ENCODE results near the gene CYB5D1.
A peak's percentile ranks its signal among the peaks of the same experiment; 100 is the strongest.

Gene CYB5D1

DNA sequence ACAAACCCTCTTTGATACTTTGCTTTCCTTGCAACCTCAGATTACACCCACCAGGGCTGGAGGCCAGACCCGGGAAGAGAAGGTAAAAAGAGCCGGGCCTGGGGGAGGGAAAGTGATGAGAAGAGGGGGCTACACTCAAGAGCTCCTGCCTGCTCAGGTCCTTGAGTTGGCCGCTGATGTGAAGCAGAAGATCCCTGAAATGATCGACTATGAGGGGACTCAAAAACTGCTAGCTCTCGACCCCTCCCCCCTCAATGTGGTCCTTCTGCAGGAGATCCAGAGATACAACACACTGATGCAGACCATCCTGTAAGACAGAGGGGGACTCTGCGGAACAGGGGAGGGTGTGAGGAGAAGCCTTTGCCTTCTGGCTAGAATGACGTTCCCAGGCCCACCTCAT lies 26.6 kb upstream of the CYB5D1 start:
- Mint-ChIP-seq H3K36me3 (ENCODE audit: low read depth) (no peaks in the 10 kb centered on the region), H3K27me3 (ENCODE audit: low read depth) (peaks cover 40% of the 10 kb centered on the region), H3K4me3 (no peak overlapping the region), H3K9me3 (no peaks in the 10 kb centered on the region), H3K27ac (peak overlapping the region in 1 of 3 experiments; percentile 82), H3K4me1 (peaks cover 8% of the 10 kb centered on the region)
- TF ChIP-seq, protein P1, sequence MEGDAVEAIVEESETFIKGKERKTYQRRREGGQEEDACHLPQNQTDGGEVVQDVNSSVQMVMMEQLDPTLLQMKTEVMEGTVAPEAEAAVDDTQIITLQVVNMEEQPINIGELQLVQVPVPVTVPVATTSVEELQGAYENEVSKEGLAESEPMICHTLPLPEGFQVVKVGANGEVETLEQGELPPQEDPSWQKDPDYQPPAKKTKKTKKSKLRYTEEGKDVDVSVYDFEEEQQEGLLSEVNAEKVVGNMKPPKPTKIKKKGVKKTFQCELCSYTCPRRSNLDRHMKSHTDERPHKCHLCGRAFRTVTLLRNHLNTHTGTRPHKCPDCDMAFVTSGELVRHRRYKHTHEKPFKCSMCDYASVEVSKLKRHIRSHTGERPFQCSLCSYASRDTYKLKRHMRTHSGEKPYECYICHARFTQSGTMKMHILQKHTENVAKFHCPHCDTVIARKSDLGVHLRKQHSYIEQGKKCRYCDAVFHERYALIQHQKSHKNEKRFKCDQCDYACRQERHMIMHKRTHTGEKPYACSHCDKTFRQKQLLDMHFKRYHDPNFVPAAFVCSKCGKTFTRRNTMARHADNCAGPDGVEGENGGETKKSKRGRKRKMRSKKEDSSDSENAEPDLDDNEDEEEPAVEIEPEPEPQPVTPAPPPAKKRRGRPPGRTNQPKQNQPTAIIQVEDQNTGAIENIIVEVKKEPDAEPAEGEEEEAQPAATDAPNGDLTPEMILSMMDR (IDR thresholded peaks at IDR 0.05; ENCODE audit: unreplicated experiment in 3 of 3): no peak

DNA sequence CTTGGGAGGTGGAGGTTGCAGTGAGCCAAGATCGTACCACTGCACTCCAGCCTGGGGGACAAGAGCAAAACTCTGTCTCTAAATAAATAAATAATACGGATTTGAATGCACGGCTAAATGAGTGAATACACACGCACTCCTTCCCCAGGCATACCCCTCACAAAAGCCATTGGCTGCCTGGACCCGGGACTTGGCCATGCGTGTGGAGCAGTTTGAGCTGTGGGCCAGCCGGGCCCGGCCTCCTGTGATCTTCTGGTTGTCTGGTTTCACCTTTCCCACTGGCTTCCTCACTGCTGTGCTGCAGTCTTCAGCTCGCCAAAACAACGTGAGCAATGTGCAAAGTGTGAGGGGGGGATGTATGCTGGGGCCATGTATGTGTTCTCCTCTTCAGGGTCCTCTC lies 25.4 kb upstream of the CYB5D1 start:
- H3K9me3 Mint-ChIP-seq: no peaks in the 10 kb centered on the region
- H3K4me1 Mint-ChIP-seq: peaks cover 16% of the 10 kb centered on the region

GRCh38 chr17:7833011-7833794 lies 24.6 kb upstream of the CYB5D1 start:
- peaks cover 24% of the 10 kb centered on the region for H3K27me3 Mint-ChIP-seq (ENCODE audit: low read depth)
- H3K36me3 Mint-ChIP-seq (ENCODE audit: low read depth): no peaks in the 10 kb centered on the region
- H3K27ac Mint-ChIP-seq: peak overlapping the region in 2 of 3 experiments; percentile 73 to 83
- H3K4me3 Mint-ChIP-seq: peak overlapping the region; percentile 92 to 94 (median 92)
- TF ChIP-seq, protein P1 (IDR thresholded peaks at IDR 0.05; ENCODE audit: unreplicated experiment in 3 of 3): no peak
- peaks cover 20% of the 10 kb centered on the region for H3K4me1 Mint-ChIP-seq
- no peaks in the 10 kb centered on the region for H3K9me3 Mint-ChIP-seq

More for the DNA sequence above, 25.4 kb upstream of the CYB5D1 start:
- TF ChIP-seq, protein P1 (IDR thresholded peaks at IDR 0.05; ENCODE audit: unreplicated experiment in 3 of 3): no peak
- H3K4me3 Mint-ChIP-seq: peak overlapping the region; percentile 25 to 94 (median 45)
- no peaks in the 10 kb centered on the region for H3K36me3 Mint-ChIP-seq (ENCODE audit: low read depth)
- peak overlapping the region in 1 of 3 experiments; percentile 13 for H3K27ac Mint-ChIP-seq
- H3K27me3 Mint-ChIP-seq (ENCODE audit: low read depth): peaks cover 31% of the 10 kb centered on the region

DNA sequence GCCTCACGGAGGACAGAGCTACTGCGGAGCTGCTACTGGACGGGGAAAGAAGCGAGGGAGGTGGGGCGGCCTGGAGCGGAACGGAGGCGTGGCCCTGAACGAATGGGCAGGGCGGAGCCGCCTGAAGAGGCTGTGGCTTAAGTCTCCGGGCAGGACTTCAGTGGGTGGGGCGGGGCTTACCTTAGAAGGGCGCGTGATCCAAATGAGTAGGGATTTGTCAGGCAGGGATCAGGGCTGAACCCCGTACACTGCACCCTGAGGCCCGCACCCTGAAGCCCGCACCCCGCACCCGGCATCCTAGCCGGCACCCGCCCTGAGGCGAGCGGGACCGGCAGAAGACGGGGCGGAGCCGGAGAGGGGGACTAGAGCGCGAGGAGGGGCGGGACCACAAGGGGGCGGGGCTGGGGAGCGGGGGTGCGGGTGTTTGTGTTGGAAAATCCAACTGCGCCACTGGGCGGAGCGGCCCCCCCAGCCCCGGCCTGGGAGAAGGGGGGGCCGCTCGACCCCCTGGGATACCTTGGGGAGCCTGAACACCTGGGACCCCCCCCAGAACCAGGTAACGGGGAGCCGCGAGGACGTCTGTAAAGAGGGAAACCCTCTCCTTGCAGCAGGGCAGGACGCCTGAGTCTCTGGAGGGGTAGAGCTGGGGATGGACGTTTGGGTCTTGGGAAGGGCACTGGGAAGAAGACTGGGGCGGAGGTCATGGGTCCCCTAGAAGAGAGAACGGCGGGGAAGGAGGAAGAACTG lies 23.8 kb upstream of the CYB5D1 start, which contains the start of gene KDM6B:
TSS of gene KDM6B (plus strand) at position 423 of the 747 bp plus-strand sequence. CDS start 11,338 bp downstream, outside the sequence.
- H3K36me3 Mint-ChIP-seq (ENCODE audit: low read depth): no peaks in the 10 kb centered on the region
- H3K4me3 Mint-ChIP-seq: peak within 1 kb of the TSS; percentile 92 to 97 (median 92)
- peaks cover 28% of the 10 kb centered on the region for H3K4me1 Mint-ChIP-seq
- peak within 1 kb of the TSS; percentile 74 to 99 (median 95) for H3K27ac Mint-ChIP-seq
- no peaks in the 10 kb centered on the region for H3K9me3 Mint-ChIP-seq
- TF ChIP-seq, protein P1 (IDR thresholded peaks at IDR 0.05; ENCODE audit: unreplicated experiment in 3 of 3): no peak
- peaks cover 24% of the 10 kb centered on the region for H3K27me3 Mint-ChIP-seq (ENCODE audit: low read depth)

DNA sequence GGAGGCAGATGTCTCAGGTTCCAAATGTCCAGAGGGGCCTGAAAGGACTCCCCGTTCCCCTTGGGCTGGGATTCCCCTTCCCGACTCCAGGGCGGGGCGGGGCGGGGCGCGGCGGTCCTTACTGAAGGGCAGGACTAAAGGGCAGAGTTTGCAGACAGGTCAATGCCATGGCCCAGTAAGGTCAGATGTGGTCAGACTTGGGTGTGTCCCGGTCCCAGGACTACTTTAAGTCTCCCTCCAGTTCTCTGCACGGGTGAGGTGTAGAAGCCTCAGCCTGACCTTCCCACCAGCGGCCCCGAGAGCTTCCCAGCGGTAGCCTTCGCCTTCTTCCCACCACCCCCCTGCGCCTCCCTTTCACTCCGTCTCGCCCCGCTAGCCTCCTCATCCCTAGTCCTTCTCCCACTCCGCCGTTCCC lies 23.3 kb upstream of the CYB5D1 start:
- TF ChIP-seq, protein P1 (IDR thresholded peaks at IDR 0.05; ENCODE audit: unreplicated experiment in 3 of 3): no peak
- H3K4me3 Mint-ChIP-seq: peak overlapping the region; percentile 89 to 97 (median 90)
- H3K4me1 Mint-ChIP-seq: peaks cover 34% of the 10 kb centered on the region
- no peaks in the 10 kb centered on the region for H3K9me3 Mint-ChIP-seq
- peak overlapping the region; percentile 74 to 99 (median 95) for H3K27ac Mint-ChIP-seq
- H3K27me3 Mint-ChIP-seq (ENCODE audit: low read depth): peaks cover 24% of the 10 kb centered on the region
- no peaks in the 10 kb centered on the region for H3K36me3 Mint-ChIP-seq (ENCODE audit: low read depth)
